K562 (cell line): ENCODE results near the gene ZNF296. TPM values are rescaled to one million over a fixed set of nuclear protein-coding genes. Genes with fewer than 3 reads are reported as not detected.
A peak's percentile ranks its signal among the peaks of the same experiment; 100 is the strongest.

Source experiments
- CREB1 ChIP-seq, 2 experiments: sonication (generic) in 1 of 2; formaldehyde crosslinking in 1 of 2; IDR thresholded peaks; 2 replicates each; pipeline versions ENCODE4 v1.6.1 to v1.8.0; 2012 to 2022; ENCODE audit warnings: inconsistent platforms in 1 of 2, mild to moderate bottlenecking in 1 of 2, missing genetic modification reagents in 1 of 2, moderate library complexity in 1 of 2
- HMG20B ChIP-seq: fragments of 250-450 bp; sonication (Bioruptor Pico); IDR thresholded peaks from 2 replicates; pipeline ENCODE4 v1.5.0; 2021; ENCODE audit warnings: mild to moderate bottlenecking
- JUN ChIP-seq, 2 experiments: sonication (generic) in 1 of 2; formaldehyde crosslinking in 1 of 2; IDR thresholded peaks; 2 replicates each; pipeline versions ENCODE4 v1.6.1 to v1.8.0; 2012 to 2022; ENCODE audit warnings: borderline replicate concordance in 2 of 2, mild to moderate bottlenecking in 2 of 2, improper control_type of control experiment in 1 of 2, low read depth in 1 of 2, low read length in 1 of 2, missing genetic modification reagents in 1 of 2
- RAD51 ChIP-seq: fragments of 450-650 bp; IDR thresholded peaks from 2 replicates; pipeline ENCODE4 v1.7.1; 2016; ENCODE audit warnings: low read depth, mild to moderate bottlenecking, borderline replicate concordance
- SOX6 ChIP-seq: fragments of 450-650 bp; IDR thresholded peaks from 2 replicates; pipeline ENCODE4 v1.6.1; 2014; ENCODE audit warnings: mild to moderate bottlenecking
- ZNF561 ChIP-seq: fragments of 450-650 bp; formaldehyde crosslinking; conservative IDR thresholded peaks from 2 replicates; pipeline ENCODE4 v1.4.0; 2020; ENCODE audit warnings: mild to moderate bottlenecking, moderate library complexity
- ZNF785 ChIP-seq: fragments of 250-450 bp; sonication (Bioruptor Pico); IDR thresholded peaks from 2 replicates; pipeline ENCODE4 v1.4.0; 2020; ENCODE audit warnings: mild to moderate bottlenecking
- polyA plus RNA-seq, 8 experiments: library from polyadenylated mRNA; depleted of rRNA in 4 of 8; stranded (reverse) in 5 of 8; unstranded in 3 of 8; fragments of >200 nt; fragmentation: Nextera tagmentation in 2 of 8; fragmentation: Illumina TruSeq in 1 of 8; extraction: Ambion mirVana in 2 of 8; extraction: Trizol in 1 of 8; gene quantifications; 2 replicates each; pipeline versions ENCODE4 v1.2.1 to v1.2.3, GENCODE V29; 2011 to 2014; ENCODE audit warnings: inconsistent platforms in 1 of 8, missing spikeins in 1 of 8
- total RNA-seq, 7 experiments: library from RNA; depleted of rRNA in 6 of 7; stranded (reverse); fragments of >200 nt in 6 of 7; fragmentation: Illumina TruSeq in 2 of 7; extraction: Trizol in 2 of 7; gene quantifications; 2 replicates each; pipeline versions ENCODE4 v1.2.1 to v1.2.3, GENCODE V29; 2011 to 2021; ENCODE audit warnings: low replicate concordance in 1 of 7
- TF ChIP-seq, protein P1 (sequence below): fragments of 250-450 bp; sonication (Bioruptor Pico); IDR thresholded peaks from 2 replicates; pipeline ENCODE4 v1.5.1; 2021; ENCODE audit warnings: mild to moderate bottlenecking
- TF ChIP-seq, protein P2 (sequence below), 2 experiments: fragments of 450-650 bp in 1 of 2; sonication (generic) in 1 of 2; formaldehyde crosslinking in 1 of 2; IDR thresholded peaks; 2 replicates each; pipeline versions ENCODE4 v1.7.1 to v1.9.0; 2016 to 2022; ENCODE audit warnings: inconsistent platforms in 1 of 2, mild to moderate bottlenecking in 1 of 2, missing genetic modification reagents in 1 of 2
- TF ChIP-seq, protein P3 (sequence below): fragments of 450-650 bp; IDR thresholded peaks from 2 replicates; pipeline ENCODE4 v1.6.1; 2017; ENCODE audit warnings: antibody characterized with exemption, mild to moderate bottlenecking

The ZNF296 gene
- total and polyA plus RNA-seq, 9 of the 15 experiments (the other 6 are each of a cell fraction or from before 2014, with no cell fraction given), result 0.03 to 8.8 (median 0.47) TPM; not detected in 1

DNA sequence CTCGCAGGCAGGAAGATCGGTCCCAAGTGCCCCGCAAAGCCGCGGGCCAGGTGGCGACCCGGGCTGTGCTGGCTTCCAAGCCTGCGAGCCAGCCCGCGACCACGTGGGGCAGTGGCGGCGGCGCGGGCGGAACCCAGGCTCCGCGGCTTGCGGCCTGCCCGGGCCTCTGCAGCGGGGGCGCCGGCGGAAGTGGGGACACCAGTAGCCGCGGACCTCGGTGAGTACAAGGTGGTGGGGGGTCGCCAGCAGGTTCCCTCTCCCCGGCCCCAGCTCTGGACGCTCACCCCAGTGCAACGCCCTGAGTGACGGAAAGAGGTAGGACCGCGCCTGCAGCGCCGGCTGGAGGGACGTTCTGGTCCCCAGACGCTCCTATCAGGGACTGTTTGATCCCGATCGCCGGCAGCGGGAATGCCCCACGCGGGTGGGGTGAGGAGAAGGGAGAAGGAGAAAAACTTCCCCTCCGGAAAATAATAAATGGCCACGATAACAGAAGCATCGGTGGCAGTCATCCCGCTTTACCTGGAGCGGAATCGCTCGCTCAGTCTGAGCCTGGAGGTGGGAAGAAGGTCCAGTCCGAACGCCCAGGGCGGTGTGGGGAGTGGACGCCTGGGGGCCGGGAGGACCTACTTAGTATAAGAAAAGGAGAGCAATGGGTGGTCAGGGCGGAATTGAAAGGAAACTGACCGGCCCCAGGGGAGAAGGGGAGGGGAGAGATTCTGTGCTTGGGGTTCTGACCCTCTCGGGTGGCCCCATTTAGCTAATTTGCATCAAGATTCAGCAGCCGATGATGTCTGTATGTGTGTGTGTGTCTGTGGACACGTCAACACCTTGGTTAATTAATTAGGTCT lies 3.0 kb upstream of the ZNF296 start, which contains the start of gene GEMIN7 (continued):
- TF ChIP-seq HMG20B (no peak; the same call in 1 of the 2 replicates), CREB1 (IDR thresholded peaks at IDR 0.05) (peak; percentile 49; the same call in 1 of the 2 replicates), CREB1 (CRISPR knock-in tag; IDR thresholded peaks at IDR 0.05) (peak; percentile 73), ZNF561 (CRISPR knock-in tag) (no peak), SOX6 (peak; percentile 57), RAD51 (no peak), ZNF785 (CRISPR knock-in tag) (no peak), JUN (IDR thresholded peaks at IDR 0.05; ENCODE audit: borderline replicate concordance, low read depth, low read length) (peak; percentile 65; the same call in 1 of the 2 replicates), JUN (CRISPR knock-in tag; IDR thresholded peaks at IDR 0.05; ENCODE audit: borderline replicate concordance) (peak; percentile 81)
- TF ChIP-seq, protein P1, sequence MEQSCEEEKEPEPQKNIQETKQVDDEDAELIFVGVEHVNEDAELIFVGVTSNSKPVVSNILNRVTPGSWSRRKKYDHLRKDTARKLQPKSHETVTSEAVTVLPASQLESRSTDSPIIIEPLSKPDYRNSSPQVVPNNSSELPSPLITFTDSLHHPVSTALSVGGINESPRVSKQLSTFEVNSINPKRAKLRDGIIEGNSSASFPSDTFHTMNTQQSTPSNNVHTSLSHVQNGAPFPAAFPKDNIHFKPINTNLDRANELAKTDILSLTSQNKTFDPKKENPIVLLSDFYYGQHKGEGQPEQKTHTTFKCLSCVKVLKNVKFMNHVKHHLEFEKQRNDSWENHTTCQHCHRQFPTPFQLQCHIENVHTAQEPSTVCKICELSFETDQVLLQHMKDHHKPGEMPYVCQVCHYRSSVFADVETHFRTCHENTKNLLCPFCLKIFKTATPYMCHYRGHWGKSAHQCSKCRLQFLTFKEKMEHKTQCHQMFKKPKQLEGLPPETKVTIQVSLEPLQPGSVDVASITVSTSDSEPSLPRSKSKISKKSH, result no peak
- TF ChIP-seq, protein P2, sequence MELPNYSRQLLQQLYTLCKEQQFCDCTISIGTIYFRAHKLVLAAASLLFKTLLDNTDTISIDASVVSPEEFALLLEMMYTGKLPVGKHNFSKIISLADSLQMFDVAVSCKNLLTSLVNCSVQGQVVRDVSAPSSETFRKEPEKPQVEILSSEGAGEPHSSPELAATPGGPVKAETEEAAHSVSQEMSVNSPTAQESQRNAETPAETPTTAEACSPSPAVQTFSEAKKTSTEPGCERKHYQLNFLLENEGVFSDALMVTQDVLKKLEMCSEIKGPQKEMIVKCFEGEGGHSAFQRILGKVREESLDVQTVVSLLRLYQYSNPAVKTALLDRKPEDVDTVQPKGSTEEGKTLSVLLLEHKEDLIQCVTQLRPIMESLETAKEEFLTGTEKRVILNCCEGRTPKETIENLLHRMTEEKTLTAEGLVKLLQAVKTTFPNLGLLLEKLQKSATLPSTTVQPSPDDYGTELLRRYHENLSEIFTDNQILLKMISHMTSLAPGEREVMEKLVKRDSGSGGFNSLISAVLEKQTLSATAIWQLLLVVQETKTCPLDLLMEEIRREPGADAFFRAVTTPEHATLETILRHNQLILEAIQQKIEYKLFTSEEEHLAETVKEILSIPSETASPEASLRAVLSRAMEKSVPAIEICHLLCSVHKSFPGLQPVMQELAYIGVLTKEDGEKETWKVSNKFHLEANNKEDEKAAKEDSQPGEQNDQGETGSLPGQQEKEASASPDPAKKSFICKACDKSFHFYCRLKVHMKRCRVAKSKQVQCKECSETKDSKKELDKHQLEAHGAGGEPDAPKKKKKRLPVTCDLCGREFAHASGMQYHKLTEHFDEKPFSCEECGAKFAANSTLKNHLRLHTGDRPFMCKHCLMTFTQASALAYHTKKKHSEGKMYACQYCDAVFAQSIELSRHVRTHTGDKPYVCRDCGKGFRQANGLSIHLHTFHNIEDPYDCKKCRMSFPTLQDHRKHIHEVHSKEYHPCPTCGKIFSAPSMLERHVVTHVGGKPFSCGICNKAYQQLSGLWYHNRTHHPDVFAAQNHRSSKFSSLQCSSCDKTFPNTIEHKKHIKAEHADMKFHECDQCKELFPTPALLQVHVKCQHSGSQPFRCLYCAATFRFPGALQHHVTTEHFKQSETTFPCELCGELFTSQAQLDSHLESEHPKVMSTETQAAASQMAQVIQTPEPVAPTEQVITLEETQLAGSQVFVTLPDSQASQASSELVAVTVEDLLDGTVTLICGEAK (IDR thresholded peaks at IDR 0.05), result peak; percentile 98
- TF ChIP-seq, protein P2 (CRISPR knock-in tag; IDR thresholded peaks at IDR 0.05), result no peak
- TF ChIP-seq, protein P3, sequence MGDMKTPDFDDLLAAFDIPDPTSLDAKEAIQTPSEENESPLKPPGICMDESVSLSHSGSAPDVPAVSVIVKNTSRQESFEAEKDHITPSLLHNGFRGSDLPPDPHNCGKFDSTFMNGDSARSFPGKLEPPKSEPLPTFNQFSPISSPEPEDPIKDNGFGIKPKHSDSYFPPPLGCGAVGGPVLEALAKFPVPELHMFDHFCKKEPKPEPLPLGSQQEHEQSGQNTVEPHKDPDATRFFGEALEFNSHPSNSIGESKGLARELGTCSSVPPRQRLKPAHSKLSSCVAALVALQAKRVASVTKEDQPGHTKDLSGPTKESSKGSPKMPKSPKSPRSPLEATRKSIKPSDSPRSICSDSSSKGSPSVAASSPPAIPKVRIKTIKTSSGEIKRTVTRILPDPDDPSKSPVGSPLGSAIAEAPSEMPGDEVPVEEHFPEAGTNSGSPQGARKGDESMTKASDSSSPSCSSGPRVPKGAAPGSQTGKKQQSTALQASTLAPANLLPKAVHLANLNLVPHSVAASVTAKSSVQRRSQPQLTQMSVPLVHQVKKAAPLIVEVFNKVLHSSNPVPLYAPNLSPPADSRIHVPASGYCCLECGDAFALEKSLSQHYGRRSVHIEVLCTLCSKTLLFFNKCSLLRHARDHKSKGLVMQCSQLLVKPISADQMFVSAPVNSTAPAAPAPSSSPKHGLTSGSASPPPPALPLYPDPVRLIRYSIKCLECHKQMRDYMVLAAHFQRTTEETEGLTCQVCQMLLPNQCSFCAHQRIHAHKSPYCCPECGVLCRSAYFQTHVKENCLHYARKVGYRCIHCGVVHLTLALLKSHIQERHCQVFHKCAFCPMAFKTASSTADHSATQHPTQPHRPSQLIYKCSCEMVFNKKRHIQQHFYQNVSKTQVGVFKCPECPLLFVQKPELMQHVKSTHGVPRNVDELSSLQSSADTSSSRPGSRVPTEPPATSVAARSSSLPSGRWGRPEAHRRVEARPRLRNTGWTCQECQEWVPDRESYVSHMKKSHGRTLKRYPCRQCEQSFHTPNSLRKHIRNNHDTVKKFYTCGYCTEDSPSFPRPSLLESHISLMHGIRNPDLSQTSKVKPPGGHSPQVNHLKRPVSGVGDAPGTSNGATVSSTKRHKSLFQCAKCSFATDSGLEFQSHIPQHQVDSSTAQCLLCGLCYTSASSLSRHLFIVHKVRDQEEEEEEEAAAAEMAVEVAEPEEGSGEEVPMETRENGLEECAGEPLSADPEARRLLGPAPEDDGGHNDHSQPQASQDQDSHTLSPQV, result peak; percentile 93
